ENCODE measurements around the gene USP20.

USP20 gene

GRCh38 chr9:129838707-129839259, 3.5 kb downstream of the USP20 start:
- POLR2A ChIA-PET, result interaction anchor here (0.7 kb wide), 1 partner anchor 10 kb away, joined by 3 read pairs; no protein-coding TSS in a partner anchor
- TF ChIP-seq FOXM1 (IDR thresholded peaks at IDR 0.05; ENCODE audit: borderline replicate concordance), result no peak
- TF ChIP-seq SUZ12 (IDR thresholded peaks at IDR 0.05), result no peak
- TF ChIP-seq NFRKB (IDR thresholded peaks at IDR 0.05), result no peak
- TF ChIP-seq FOXA1 (IDR thresholded peaks at IDR 0.05), result no peak
- TF ChIP-seq, protein P1, sequence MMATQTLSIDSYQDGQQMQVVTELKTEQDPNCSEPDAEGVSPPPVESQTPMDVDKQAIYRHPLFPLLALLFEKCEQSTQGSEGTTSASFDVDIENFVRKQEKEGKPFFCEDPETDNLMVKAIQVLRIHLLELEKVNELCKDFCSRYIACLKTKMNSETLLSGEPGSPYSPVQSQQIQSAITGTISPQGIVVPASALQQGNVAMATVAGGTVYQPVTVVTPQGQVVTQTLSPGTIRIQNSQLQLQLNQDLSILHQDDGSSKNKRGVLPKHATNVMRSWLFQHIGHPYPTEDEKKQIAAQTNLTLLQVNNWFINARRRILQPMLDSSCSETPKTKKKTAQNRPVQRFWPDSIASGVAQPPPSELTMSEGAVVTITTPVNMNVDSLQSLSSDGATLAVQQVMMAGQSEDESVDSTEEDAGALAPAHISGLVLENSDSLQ (IDR thresholded peaks at IDR 0.05), result no peak
- no peak for TF ChIP-seq TARDBP (IDR thresholded peaks at IDR 0.05)
- TF ChIP-seq ARNT (IDR thresholded peaks at IDR 0.05), result no peak
- no peak for TF ChIP-seq FOXK2 (IDR thresholded peaks at IDR 0.05)
- TF ChIP-seq BHLHE40 (IDR thresholded peaks at IDR 0.05; ENCODE audit: borderline replicate concordance), result no peak
- TF ChIP-seq SP1 (IDR thresholded peaks at IDR 0.05), result no peak
- no peak for TF ChIP-seq L3MBTL2 (conservative IDR thresholded peaks at IDR 0.05)
- TF ChIP-seq CTBP1 (IDR thresholded peaks at IDR 0.05; ENCODE audit: borderline replicate concordance), result no peak
- no peak for TF ChIP-seq LEF1 (IDR thresholded peaks at IDR 0.05; ENCODE audit: borderline replicate concordance)
- TF ChIP-seq HDGF (IDR thresholded peaks at IDR 0.05; ENCODE audit: borderline replicate concordance), result no peak
- TF ChIP-seq ZNF384 (IDR thresholded peaks at IDR 0.05), result no peak
- no peak for TF ChIP-seq ELF4 (IDR thresholded peaks at IDR 0.05)
- CTCF ChIA-PET, result interaction anchor here (0.5 kb wide), 1 partner anchor 45 kb away, joined by 3 read pairs; no protein-coding TSS in a partner anchor
- no peak for DNase-seq (ENCODE audit: extremely low spot score)

DNA sequence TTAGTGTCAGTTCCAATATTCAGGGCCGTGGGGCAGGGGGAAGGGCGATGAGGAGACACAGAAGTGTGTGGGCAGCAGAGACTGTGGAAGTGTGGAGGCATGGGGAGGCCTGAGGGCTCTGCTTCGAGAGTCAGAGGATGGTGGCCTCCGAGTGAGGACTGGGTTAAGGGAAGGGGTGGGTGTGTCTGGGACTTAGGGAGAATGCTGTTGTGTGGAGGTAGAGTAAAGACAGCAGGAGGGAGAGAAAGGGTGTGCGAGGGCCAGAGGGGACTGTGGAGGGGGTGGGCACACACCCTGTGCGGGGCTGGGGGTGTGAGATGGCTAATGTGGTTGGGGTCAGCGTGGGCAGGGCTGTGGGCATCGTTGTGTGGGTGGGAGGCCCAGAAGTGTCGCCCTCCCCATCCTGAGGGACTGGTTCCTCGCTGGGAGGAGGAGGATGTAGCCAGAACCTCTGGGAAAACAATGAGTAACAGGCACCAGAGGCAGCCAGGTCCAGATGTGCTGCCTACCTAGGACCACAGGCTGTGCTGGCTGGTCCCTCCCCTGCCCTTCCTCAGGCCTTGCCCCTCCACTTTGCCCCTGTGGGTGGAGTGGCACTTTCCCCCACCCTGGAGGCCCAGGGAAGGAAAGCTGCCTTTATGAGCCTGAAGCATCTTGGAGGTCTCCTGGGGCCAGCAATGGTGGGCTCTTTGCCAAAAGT, 4.2 kb downstream of the USP20 start:
- CTCF ChIA-PET, result no interaction called here
- DNase-seq (ENCODE audit: extremely low spot score), result no peak
- TF ChIP-seq ARNT (IDR thresholded peaks at IDR 0.05), result no peak
- no peak for TF ChIP-seq SP1 (IDR thresholded peaks at IDR 0.05)
- TF ChIP-seq HDGF (IDR thresholded peaks at IDR 0.05; ENCODE audit: borderline replicate concordance), result no peak
- no peak for TF ChIP-seq SUZ12 (IDR thresholded peaks at IDR 0.05)
- no peak for TF ChIP-seq ZNF384 (IDR thresholded peaks at IDR 0.05)
- TF ChIP-seq ELF4 (IDR thresholded peaks at IDR 0.05), result no peak
- TF ChIP-seq L3MBTL2 (conservative IDR thresholded peaks at IDR 0.05), result no peak
- no peak for TF ChIP-seq CTBP1 (IDR thresholded peaks at IDR 0.05; ENCODE audit: borderline replicate concordance)
- TF ChIP-seq, protein P1 (IDR thresholded peaks at IDR 0.05), result no peak
- TF ChIP-seq NFRKB (IDR thresholded peaks at IDR 0.05), result no peak
- no peak for TF ChIP-seq FOXM1 (IDR thresholded peaks at IDR 0.05; ENCODE audit: borderline replicate concordance)
- TF ChIP-seq FOXA1 (IDR thresholded peaks at IDR 0.05), result no peak
- TF ChIP-seq LEF1 (IDR thresholded peaks at IDR 0.05; ENCODE audit: borderline replicate concordance), result no peak
- TF ChIP-seq TARDBP (IDR thresholded peaks at IDR 0.05), result no peak
- no peak for TF ChIP-seq BHLHE40 (IDR thresholded peaks at IDR 0.05; ENCODE audit: borderline replicate concordance)
- TF ChIP-seq FOXK2 (IDR thresholded peaks at IDR 0.05), result no peak
- POLR2A ChIA-PET, result no interaction called here

GRCh38 chr9:129840034-129840433, 4.8 kb downstream of the USP20 start:
- DNase-seq (ENCODE audit: extremely low spot score), result no peak
- ChIA-PET CTCF (no interaction called here), POLR2A (no interaction called here)
- TF ChIP-seq HDGF (IDR thresholded peaks at IDR 0.05; ENCODE audit: borderline replicate concordance) (no peak), ELF4 (IDR thresholded peaks at IDR 0.05) (no peak), FOXM1 (IDR thresholded peaks at IDR 0.05; ENCODE audit: borderline replicate concordance) (no peak)

- POLR2A ChIA-PET, result no interaction called here
- TF ChIP-seq CTBP1 (IDR thresholded peaks at IDR 0.05; ENCODE audit: borderline replicate concordance), result no peak
- DNase-seq (ENCODE audit: extremely low spot score), result no peak
- CTCF ChIA-PET, result no interaction called here
Measured at GRCh38 chr9:129841071-129841470, 5.8 kb downstream of the USP20 start.

DNA sequence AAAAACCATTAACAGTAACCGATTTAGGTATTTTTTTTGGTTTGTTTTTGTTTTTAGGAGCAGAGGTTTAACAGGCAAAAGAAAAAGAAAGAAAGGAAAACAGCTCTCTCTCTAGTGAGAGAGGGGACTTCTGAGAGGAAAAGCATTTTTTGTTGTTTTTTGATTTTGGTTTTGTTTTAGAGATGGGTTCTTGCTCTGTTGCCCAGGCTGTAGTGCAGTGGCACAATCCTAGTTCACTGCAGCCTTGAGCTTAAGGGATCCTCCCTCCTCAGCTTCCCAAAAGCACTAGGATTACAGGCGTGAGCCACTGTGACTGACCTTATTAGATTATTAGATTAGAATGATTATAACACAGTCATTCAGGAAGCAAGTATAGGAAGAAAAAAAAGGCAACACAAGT, 10.1 kb downstream of the USP20 start:
- ChIA-PET CTCF (no interaction called here), POLR2A (no interaction called here)
- TF ChIP-seq ELF4 (IDR thresholded peaks at IDR 0.05) (no peak), BHLHE40 (IDR thresholded peaks at IDR 0.05; ENCODE audit: borderline replicate concordance) (no peak), FOXA1 (IDR thresholded peaks at IDR 0.05) (no peak), ARNT (IDR thresholded peaks at IDR 0.05) (no peak), SP1 (IDR thresholded peaks at IDR 0.05) (no peak), NFRKB (IDR thresholded peaks at IDR 0.05) (no peak)
- no peak for DNase-seq (ENCODE audit: extremely low spot score)

GRCh38 chr9:129848712-129849441, 13.6 kb downstream of the USP20 start:
- no peak for DNase-seq (ENCODE audit: extremely low spot score)
- ChIA-PET CTCF (no interaction called here), POLR2A (interaction anchor here (0.6 to 1.2 kb wide), 2 partner anchors 10 to 16 kb away, joined by 3 read pairs; no protein-coding TSS in a partner anchor)
- TF ChIP-seq SP1 (IDR thresholded peaks at IDR 0.05) (no peak), CTBP1 (IDR thresholded peaks at IDR 0.05; ENCODE audit: borderline replicate concordance) (no peak), ELF4 (IDR thresholded peaks at IDR 0.05) (no peak), FOXA1 (IDR thresholded peaks at IDR 0.05) (no peak), HDGF (IDR thresholded peaks at IDR 0.05; ENCODE audit: borderline replicate concordance) (no peak), SUZ12 (IDR thresholded peaks at IDR 0.05) (no peak), LEF1 (IDR thresholded peaks at IDR 0.05; ENCODE audit: borderline replicate concordance) (no peak), L3MBTL2 (conservative IDR thresholded peaks at IDR 0.05) (no peak), NFRKB (IDR thresholded peaks at IDR 0.05) (no peak), TARDBP (IDR thresholded peaks at IDR 0.05) (no peak), FOXK2 (IDR thresholded peaks at IDR 0.05) (no peak), FOXM1 (IDR thresholded peaks at IDR 0.05; ENCODE audit: borderline replicate concordance) (no peak), BHLHE40 (IDR thresholded peaks at IDR 0.05; ENCODE audit: borderline replicate concordance) (no peak), ARNT (IDR thresholded peaks at IDR 0.05) (no peak), ZNF384 (IDR thresholded peaks at IDR 0.05) (no peak)
- TF ChIP-seq, protein P1 (IDR thresholded peaks at IDR 0.05), result no peak
